Measurements from ENCODE around the gene USP48. TPM values are rescaled to one million over a fixed set of nuclear protein-coding genes. Genes with fewer than 3 reads are reported as not detected.
"Not testable (repeated sequence)": the region's sequence is repeated elsewhere in the genome, so short reads cannot be mapped to it uniquely, and the experiment has no call there.

The USP48 gene
- total RNA-seq, 1 experiment from 2014 or later: 29.5 TPM

- in situ Hi-C loops (cut with HindIII; ENCODE audit: low sequenced_read_pairs): no loop called here
Observed at GRCh38 chr1:21631944-21632887, 150.7 kb downstream of the USP48 start.

GRCh38 chr1:21631590-21631943 is 151.4 kb downstream of the USP48 start:
- DNase-seq (ENCODE audit: low spot score); in situ Hi-C loops (cut with HindIII; ENCODE audit: low sequenced_read_pairs): not testable (repeated sequence)

More at GRCh38 chr1:21631944-21632887, 150.7 kb downstream of the USP48 start:
- DNase-seq (ENCODE audit: low spot score): no peak

- in situ Hi-C loops (cut with HindIII; ENCODE audit: low sequenced_read_pairs): no loop called here
- no peak for DNase-seq (ENCODE audit: low spot score)
Observed at GRCh38 chr1:21630571-21631343, 152.2 kb downstream of the USP48 start.

- no peak for DNase-seq (ENCODE audit: low spot score)
- in situ Hi-C loops (cut with HindIII; ENCODE audit: low sequenced_read_pairs): no loop called here
Observed at GRCh38 chr1:21629971-21630370, 153.0 kb downstream of the USP48 start.

- DNase-seq (ENCODE audit: low spot score): no peak
- in situ Hi-C loops (cut with HindIII; ENCODE audit: low sequenced_read_pairs): no loop called here
Observed at GRCh38 chr1:21628798-21629393, 154.1 kb downstream of the USP48 start.

Other genes with a start within 250 kb of the USP48 start
- gene RAP1GAP, start 113.8 kb downstream of the USP48 start, total RNA-seq (2014; rRNA removed; shearing (Covaris generic)): 3.7 and 4.8 TPM in 2 replicates
- gene LDLRAD2, start 29.1 kb upstream of the USP48 start, total RNA-seq (2014; rRNA removed; shearing (Covaris generic)): not detected in 2 replicates
- gene HSPG2, start 154.2 kb upstream of the USP48 start, total RNA-seq (2014; rRNA removed; shearing (Covaris generic)): 11.9 and 14.4 TPM in 2 replicates
- not detected in 2 replicates for gene CELA3B, start 193.9 kb upstream of the USP48 start, total RNA-seq (2014; rRNA removed; shearing (Covaris generic))
- gene CELA3A, start 218.5 kb upstream of the USP48 start, total RNA-seq (2014; rRNA removed; shearing (Covaris generic)): not detected in 2 replicates